HL-60/S4 (cell line): Measurements from ENCODE around the gene MT4.

Source experiments
- in situ Hi-C: fragments of 300-500 bp; cut with MboI; formaldehyde crosslinking; loops from 2 replicates; pipeline ENCODE4 v1.14.3; 2022; ENCODE audit warnings: low sequenced_read_pairs

Gene MT4

GRCh38 chr16:56558024-56558747 is 6.7 kb upstream of the MT4 start:
- in situ Hi-C loops: no loop called here

- in situ Hi-C loops: no loop called here
Measured at GRCh38 chr16:56559109-56559508, 5.8 kb upstream of the MT4 start.

GRCh38 chr16:56560447-56560846 is 4.4 kb upstream of the MT4 start:
- in situ Hi-C loops: no loop called here

- in situ Hi-C loops: no loop called here
Measured at GRCh38 chr16:56561126-56561525, 3.7 kb upstream of the MT4 start.

GRCh38 chr16:56569971-56570370 is 5.1 kb downstream of the MT4 start:
- in situ Hi-C loops: no loop called here

- in situ Hi-C loops: no loop called here
Measured at GRCh38 chr16:56571525-56571924, 6.7 kb downstream of the MT4 start.

- in situ Hi-C loops: no loop called here
Measured at GRCh38 chr16:56574625-56575024, 9.8 kb downstream of the MT4 start.

GRCh38 chr16:56576585-56577299 is 11.9 kb downstream of the MT4 start:
- in situ Hi-C loops: no loop called here

GRCh38 chr16:56577300-56577625 is 12.4 kb downstream of the MT4 start:
- in situ Hi-C loops: no loop called here

GRCh38 chr16:56580391-56581048 is 15.6 kb downstream of the MT4 start:
- in situ Hi-C loops: loop anchor here (10.0 kb wide), 1 partner anchor 124 kb away; no protein-coding TSS in a partner anchor

- in situ Hi-C loops: loop anchor here (10.0 kb wide), 1 partner anchor 122 kb away; no protein-coding TSS in a partner anchor
Measured at GRCh38 chr16:56582911-56583310, 18.0 kb downstream of the MT4 start.

GRCh38 chr16:56583351-56584168 is 18.7 kb downstream of the MT4 start:
- in situ Hi-C loops: loop anchor here (10.0 kb wide), 1 partner anchor 121 kb away; no protein-coding TSS in a partner anchor

- in situ Hi-C loops: loop anchor here (10.0 kb wide), 1 partner anchor 121 kb away; no protein-coding TSS in a partner anchor
Measured at GRCh38 chr16:56584276-56584675, 19.4 kb downstream of the MT4 start.

- in situ Hi-C loops: loop anchor here (10.0 kb wide), 1 partner anchor 116 kb away; no protein-coding TSS in a partner anchor
Measured at GRCh38 chr16:56588781-56589140, 23.9 kb downstream of the MT4 start.

- in situ Hi-C loops: loop anchor here (10.0 kb wide), 1 partner anchor 115 kb away; no protein-coding TSS in a partner anchor
Measured at GRCh38 chr16:56589141-56590039, 24.5 kb downstream of the MT4 start, which contains the start of gene MT3. TSS of gene MT3 (plus strand) at chr16:56589528. CDS start at chr16:56589591, 63 bp downstream.

- in situ Hi-C loops: no loop called here
Measured at GRCh38 chr16:56591377-56592060, 26.6 kb downstream of the MT4 start.

- in situ Hi-C loops: no loop called here
Measured at GRCh38 chr16:56593573-56594291, 28.9 kb downstream of the MT4 start.

GRCh38 chr16:56594292-56594619 is 29.4 kb downstream of the MT4 start:
- in situ Hi-C loops: no loop called here
